ENCODE data around the gene GPR75. TPM values are rescaled to one million over a fixed set of nuclear protein-coding genes. Genes with fewer than 3 reads are reported as not detected.
"Not testable (repeated sequence)": the region's sequence is repeated elsewhere in the genome, so short reads cannot be mapped to it uniquely, and the experiment has no call there.

The GPR75 gene
- total RNA-seq, 8 experiments from 2014 or later = 0.87 to 14.2 (median 1.6) TPM

GRCh38 chr2:53842891-53843290 is 16.9 kb downstream of the GPR75 start:
- Histone ChIP-seq H3K4me1 (replicated peaks in 1 of 2) (no peaks in the 10 kb centered on the region), H3K4me3 (no peak overlapping the region), H3K27ac (no peak overlapping the region)
- in situ Hi-C loops (cut with MboI; ENCODE audit: low pct_unique_long_range_greater_than_20kb in 2 of 9, low sequenced_read_pairs in 9 of 9, unreplicated experiment in 9 of 9) = no loop called here
- ATAC-seq (replicated peaks in 6 of 8) = no peak
- 48 to 100% (median 83%) methylated on average over 1 to 2 of the region's 3 CpGs; no CpG with 5 or more reads in 5 of the 10 experiments for WGBS, 10 experiments

- H3K4me1 ChIP-seq (replicated peaks in 1 of 2); H3K27ac ChIP-seq; ATAC-seq (replicated peaks in 6 of 8); H3K4me3 ChIP-seq; in situ Hi-C loops (cut with MboI; ENCODE audit: low pct_unique_long_range_greater_than_20kb in 2 of 9, low sequenced_read_pairs in 9 of 9, unreplicated experiment in 9 of 9): not testable (repeated sequence)
- WGBS, 10 experiments = 89 to 100% (median 97%) methylated on average over 2 to 7 of the region's 7 CpGs; no CpG with 5 or more reads in 1 of the 10 experiments
These were observed 18.1 kb downstream of the GPR75 start for GRCh38 chr2:53841651-53842050.

- no peak for ATAC-seq (replicated peaks in 6 of 8)
- WGBS, 10 experiments = no CpG with 5 or more reads among the region's 1 CpG
- no peak overlapping the region for H3K27ac ChIP-seq
- no peaks in the 10 kb centered on the region for H3K4me1 ChIP-seq (replicated peaks in 1 of 2)
- in situ Hi-C loops (cut with MboI; ENCODE audit: low pct_unique_long_range_greater_than_20kb in 2 of 9, low sequenced_read_pairs in 9 of 9, unreplicated experiment in 9 of 9) = no loop called here
- no peak overlapping the region for H3K4me3 ChIP-seq
These were observed 19.2 kb downstream of the GPR75 start for GRCh38 chr2:53840580-53840979.

GRCh38 chr2:53829980-53830290 is 29.8 kb downstream of the GPR75 start:
- H3K4me1 ChIP-seq (replicated peaks in 1 of 2); ATAC-seq (replicated peaks in 6 of 8); H3K4me3 ChIP-seq; in situ Hi-C loops (cut with MboI; ENCODE audit: low pct_unique_long_range_greater_than_20kb in 2 of 9, low sequenced_read_pairs in 9 of 9, unreplicated experiment in 9 of 9); H3K27ac ChIP-seq: not testable (repeated sequence)
- 0 to 100% (median 97%) methylated on average over 1 to 4 of the region's 4 CpGs; no CpG with 5 or more reads in 2 of the 10 experiments for WGBS, 10 experiments

GRCh38 chr2:53829273-53829979 is 30.3 kb downstream of the GPR75 start:
- no peak overlapping the region for H3K27ac ChIP-seq
- WGBS, 10 experiments = 37 to 98% (median 77%) methylated on average over 4 to 11 of the region's 11 CpGs
- H3K4me1 ChIP-seq (replicated peaks in 1 of 2) = no peaks in the 10 kb centered on the region
- ATAC-seq (replicated peaks in 6 of 8) = peak in 2 of 8 experiments; percentile 54 to 55
- in situ Hi-C loops (cut with MboI; ENCODE audit: low pct_unique_long_range_greater_than_20kb in 2 of 9, low sequenced_read_pairs in 9 of 9, unreplicated experiment in 9 of 9) = no loop called here
- H3K4me3 ChIP-seq = no peak overlapping the region

GRCh38 chr2:53828331-53828730 is 31.4 kb downstream of the GPR75 start:
- H3K27ac ChIP-seq = no peak overlapping the region
- in situ Hi-C loops (cut with MboI; ENCODE audit: low pct_unique_long_range_greater_than_20kb in 2 of 9, low sequenced_read_pairs in 9 of 9, unreplicated experiment in 9 of 9) = no loop called here

GRCh38 chr2:53827398-53828175 is 32.2 kb downstream of the GPR75 start:
- ATAC-seq (replicated peaks in 6 of 8) = peak in 3 of 8 experiments; percentile 42 to 88 (median 49)
- in situ Hi-C loops (cut with MboI; ENCODE audit: low pct_unique_long_range_greater_than_20kb in 2 of 9, low sequenced_read_pairs in 9 of 9, unreplicated experiment in 9 of 9) = no loop called here
- H3K4me1 ChIP-seq (replicated peaks in 1 of 2) = no peaks in the 10 kb centered on the region
- 70 to 100% (median 91%) methylated on average over 1 to 3 of the region's 3 CpGs; no CpG with 5 or more reads in 4 of the 10 experiments for WGBS, 10 experiments
- H3K4me3 ChIP-seq = no peak overlapping the region
- no peak overlapping the region for H3K27ac ChIP-seq

More at GRCh38 chr2:53828331-53828730, 31.4 kb downstream of the GPR75 start:
- ATAC-seq (replicated peaks in 6 of 8) = no peak
- Histone ChIP-seq H3K4me1 (replicated peaks in 1 of 2) (no peaks in the 10 kb centered on the region), H3K4me3 (no peak overlapping the region)
- whole genome bisulfite sequencing, 10 experiments = 88 to 100% (median 95%) methylated on average over 1 to 4 of the region's 4 CpGs

- WGBS, 10 experiments = 6 to 94% (median 63%) methylated on average over 2 to 3 of the region's 3 CpGs; no CpG with 5 or more reads in 2 of the 10 experiments
- peak in 4 of 8 experiments; percentile 37 to 72 (median 52) for ATAC-seq (replicated peaks in 6 of 8)
- Histone ChIP-seq H3K27ac (no peak overlapping the region), H3K4me1 (replicated peaks in 1 of 2) (no peaks in the 10 kb centered on the region), H3K4me3 (no peak overlapping the region)
- in situ Hi-C loops (cut with MboI; ENCODE audit: low pct_unique_long_range_greater_than_20kb in 2 of 9, low sequenced_read_pairs in 9 of 9, unreplicated experiment in 9 of 9) = no loop called here
These were observed 33.0 kb downstream of the GPR75 start for GRCh38 chr2:53826587-53827397.

GRCh38 chr2:53826030-53826410 is 33.7 kb downstream of the GPR75 start:
- WGBS, 10 experiments = 0 to 64% (median 42%) methylated on average over 1 of the region's 1 CpG; no CpG with 5 or more reads in 2 of the 10 experiments
- no peak overlapping the region for H3K4me3 ChIP-seq
- no peaks in the 10 kb centered on the region for H3K4me1 ChIP-seq (replicated peaks in 1 of 2)
- no peak overlapping the region for H3K27ac ChIP-seq
- in situ Hi-C loops (cut with MboI; ENCODE audit: low pct_unique_long_range_greater_than_20kb in 2 of 9, low sequenced_read_pairs in 9 of 9, unreplicated experiment in 9 of 9) = no loop called here
- no peak for ATAC-seq (replicated peaks in 6 of 8)

- ATAC-seq (replicated peaks in 6 of 8); in situ Hi-C loops (cut with MboI; ENCODE audit: low pct_unique_long_range_greater_than_20kb in 2 of 9, low sequenced_read_pairs in 9 of 9, unreplicated experiment in 9 of 9); H3K4me1 ChIP-seq (replicated peaks in 1 of 2); H3K4me3 ChIP-seq; H3K27ac ChIP-seq: not testable (repeated sequence)
- 52 to 100% (median 97%) methylated on average over 3 to 9 of the region's 9 CpGs; no CpG with 5 or more reads in 1 of the 10 experiments for WGBS, 10 experiments
These were observed 36.1 kb downstream of the GPR75 start for GRCh38 chr2:53823639-53824038.

GRCh38 chr2:53821810-53822209 is 38.0 kb downstream of the GPR75 start:
- in situ Hi-C loops (cut with MboI; ENCODE audit: low pct_unique_long_range_greater_than_20kb in 2 of 9, low sequenced_read_pairs in 9 of 9, unreplicated experiment in 9 of 9) = no loop called here
- 80 to 97% (median 92%) methylated on average over 3 to 6 of the region's 6 CpGs; no CpG with 5 or more reads in 1 of the 10 experiments for WGBS, 10 experiments
- Histone ChIP-seq H3K4me1 (replicated peaks in 1 of 2) (no peaks in the 10 kb centered on the region), H3K27ac (no peak overlapping the region), H3K4me3 (no peak overlapping the region)
- ATAC-seq (replicated peaks in 6 of 8) = no peak

- H3K27ac ChIP-seq = no peak overlapping the region
- no peaks in the 10 kb centered on the region for H3K4me1 ChIP-seq (replicated peaks in 1 of 2)
- no peak for ATAC-seq (replicated peaks in 6 of 8)
- 83 to 100% (median 91%) methylated on average over 2 to 4 of the region's 4 CpGs; no CpG with 5 or more reads in 3 of the 10 experiments for WGBS, 10 experiments
- H3K4me3 ChIP-seq = no peak overlapping the region
- in situ Hi-C loops (cut with MboI; ENCODE audit: low pct_unique_long_range_greater_than_20kb in 2 of 9, low sequenced_read_pairs in 9 of 9, unreplicated experiment in 9 of 9) = no loop called here
These were observed 39.1 kb downstream of the GPR75 start for GRCh38 chr2:53820711-53821110.

- no peaks in the 10 kb centered on the region for H3K4me1 ChIP-seq (replicated peaks in 1 of 2)
- 88 to 100% (median 93%) methylated on average over 1 to 9 of the region's 9 CpGs; no CpG with 5 or more reads in 2 of the 10 experiments for WGBS, 10 experiments
- no peak for ATAC-seq (replicated peaks in 6 of 8)
- no peak overlapping the region for H3K27ac ChIP-seq
- H3K4me3 ChIP-seq = no peak overlapping the region
- in situ Hi-C loops (cut with MboI; ENCODE audit: low pct_unique_long_range_greater_than_20kb in 2 of 9, low sequenced_read_pairs in 9 of 9, unreplicated experiment in 9 of 9) = no loop called here
These were observed 39.7 kb downstream of the GPR75 start for GRCh38 chr2:53820048-53820447.
